Measurements from ENCODE around the gene SLC19A2.
"Not testable (repeated sequence)": the region's sequence is repeated elsewhere in the genome, so short reads cannot be mapped to it uniquely, and the experiment has no call there.

SLC19A2 gene

GRCh38 chr1:169509354-169509753, 23.6 kb upstream of the SLC19A2 start:
- no peak for DNase-seq (ENCODE audit: low spot score)

GRCh38 chr1:169508432-169509338, 22.9 kb upstream of the SLC19A2 start:
- no peak for DNase-seq (ENCODE audit: low spot score)

- no peak for DNase-seq (ENCODE audit: low spot score)
Observed at GRCh38 chr1:169507413-169507812, 21.7 kb upstream of the SLC19A2 start.

- not testable (repeated sequence) for DNase-seq (ENCODE audit: low spot score)
Observed at GRCh38 chr1:169503601-169504000, 17.9 kb upstream of the SLC19A2 start.

GRCh38 chr1:169499807-169500206, 14.1 kb upstream of the SLC19A2 start:
- DNase-seq (ENCODE audit: low spot score): no peak

GRCh38 chr1:169497317-169497716, 11.6 kb upstream of the SLC19A2 start:
- no peak for DNase-seq (ENCODE audit: low spot score)

- peak; percentile 86 for DNase-seq (ENCODE audit: low spot score)
Observed at GRCh38 chr1:169495916-169496315, 10.2 kb upstream of the SLC19A2 start.

- DNase-seq (ENCODE audit: low spot score): peak; percentile 75
Observed at GRCh38 chr1:169495046-169495775, 9.5 kb upstream of the SLC19A2 start.

- no peak for DNase-seq (ENCODE audit: low spot score)
Observed at GRCh38 chr1:169494343-169494742, 8.6 kb upstream of the SLC19A2 start.

- DNase-seq (ENCODE audit: low spot score): no peak
Observed at GRCh38 chr1:169493251-169493650, 7.5 kb upstream of the SLC19A2 start.

GRCh38 chr1:169491845-169492281, 6.1 kb upstream of the SLC19A2 start:
- peak; percentile 50 for DNase-seq (ENCODE audit: low spot score)

- DNase-seq (ENCODE audit: low spot score): no peak
Observed at GRCh38 chr1:169488157-169488556, 2.4 kb upstream of the SLC19A2 start.

- DNase-seq (ENCODE audit: low spot score): peak; percentile 34
Observed at GRCh38 chr1:169487561-169487960, 1.8 kb upstream of the SLC19A2 start.

- no peak for DNase-seq (ENCODE audit: low spot score)
Observed at GRCh38 chr1:169487133-169487532, 1.4 kb upstream of the SLC19A2 start.

- no peak for DNase-seq (ENCODE audit: low spot score)
Observed at GRCh38 chr1:169486281-169487051, 722 bp upstream of the SLC19A2 start.

GRCh38 chr1:169484683-169485430, 887 bp downstream of the SLC19A2 start:
- peak; percentile 58 for DNase-seq (ENCODE audit: low spot score)

- peak; percentile 28 for DNase-seq (ENCODE audit: low spot score)
Observed at GRCh38 chr1:169484101-169484500, 1.6 kb downstream of the SLC19A2 start.

- DNase-seq (ENCODE audit: low spot score): peak; percentile 62
Observed at GRCh38 chr1:169483500-169483966, 2.2 kb downstream of the SLC19A2 start.

- DNase-seq (ENCODE audit: low spot score): no peak
Observed at GRCh38 chr1:169479363-169480066, 6.2 kb downstream of the SLC19A2 start.

- DNase-seq (ENCODE audit: low spot score): no peak
Observed at GRCh38 chr1:169478094-169478672, 7.6 kb downstream of the SLC19A2 start.

All from kidney tubule cell (primary cell).